Measurements from ENCODE around the gene EFHC1.

GRCh38 chr6:52435345-52435744 is 15.2 kb downstream of the EFHC1 start:
- TF ChIP-seq CTCF (IDR thresholded peaks at IDR 0.05): no peak
- no peak for TF ChIP-seq POLR2AphosphoS5 (IDR thresholded peaks at IDR 0.05)

All from prostate gland (tissue), 2 donors.